Gastroesophageal sphincter (tissue), 4 donors: Measurements from ENCODE around the gene PCP2. TPM values are rescaled to one million over a fixed set of nuclear protein-coding genes. Genes with fewer than 3 reads are reported as not detected.

Source experiments
- ATAC-seq: fragments of 150-250 bp; one replicate; pipeline ENCODE4 v1.9.1; 2016; ENCODE audit warnings: mild to moderate bottlenecking, moderate library complexity
- H3K27ac ChIP-seq, 4 donors: fragments of 200-600 bp; sonication (generic) in 3 of 4; 1 replicate in 3 of 4; 2 replicates in 1 of 4; pipeline ENCODE4 v1.5.1; 2016 to 2019
- H3K27me3 ChIP-seq: fragments of 200-600 bp; sonication (generic); one replicate; pipeline ENCODE4 v1.5.1; 2019
- H3K36me3 ChIP-seq, 2 donors: fragments of 200-600 bp; sonication (generic); one replicate each; pipeline ENCODE4 v1.5.1; 2019; ENCODE audit warnings: control low read depth in 1 of 2
- H3K4me1 ChIP-seq, 3 donors: fragments of 200-600 bp; sonication (generic); 1 replicate in 2 of 3; 2 replicates in 1 of 3; pipeline ENCODE4 v1.5.1; 2016 to 2019; ENCODE audit warnings: control low read depth in 2 of 3
- H3K4me3 ChIP-seq, 2 donors: fragments of 200-600 bp; sonication (generic); one replicate each; pipeline ENCODE4 v1.5.1; 2019; ENCODE audit warnings: mild to moderate bottlenecking in 1 of 2, moderate library complexity in 1 of 2
- H3K9me3 ChIP-seq, 3 donors: fragments of 200-600 bp; sonication (generic); one replicate each; pipeline ENCODE4 v1.5.1; 2017 to 2019; ENCODE audit warnings: control low read depth in 2 of 3
- CTCF ChIP-seq, 4 experiments: fragments of 200-600 bp in 2 of 4; fragments of 450-650 bp in 2 of 4; sonication (generic) in 1 of 4; IDR thresholded peaks; one replicate each; pipeline ENCODE4 v1.5.1; 2017 to 2019; ENCODE audit warnings: antibody characterized with exemption in 4 of 4, mild to moderate bottlenecking in 2 of 4, moderate library complexity in 2 of 4
- EP300 ChIP-seq: sonication (generic); formaldehyde crosslinking; IDR thresholded peaks from one replicate; pipeline ENCODE4 v1.6.1; 2017; ENCODE audit warnings: antibody characterized with exemption, mild to moderate bottlenecking
- POLR2A ChIP-seq, 2 donors: fragments of 450-650 bp; IDR thresholded peaks; one replicate each; pipeline ENCODE4 v1.6.1; 2017; ENCODE audit warnings: antibody characterized with exemption in 2 of 2, mild to moderate bottlenecking in 2 of 2, moderate library complexity in 1 of 2
- POLR2AphosphoS5 ChIP-seq: sonication (generic); formaldehyde crosslinking; IDR thresholded peaks from one replicate; pipeline ENCODE4 v1.6.1; 2017; ENCODE audit warnings: antibody characterized with exemption
- WGBS, 2 donors: methylation state at CpG; one replicate each; pipeline ENCODE4 v1.1.5; 2018; ENCODE audit warnings: low coverage in 1 of 2; 5-methylcytosine and 5-hydroxymethylcytosine counted together
- total RNA-seq, 4 donors: library from RNA; depleted of rRNA; stranded (reverse); fragments of >200 nt; gene quantifications; one replicate each; pipeline ENCODE4 v1.1.0, GENCODE V29; 2016

PCP2 gene
- total RNA-seq, 4 donors from 2014 or later, result not detected

GRCh38 chr19:7676376-7676775 is 42.9 kb upstream of the PCP2 start:
- TF ChIP-seq POLR2AphosphoS5 (no peak), POLR2A (IDR thresholded peaks at IDR 0.05) (no peak), CTCF (IDR thresholded peaks at IDR 0.05) (no peak), EP300 (no peak)
- Histone ChIP-seq H3K4me3 (no peak overlapping the region), H3K27me3 (peaks cover 81% of the 10 kb centered on the region), H3K9me3 (peaks cover 0 to 7% (median 0%) of the 10 kb centered on the region in 3 donors), H3K27ac (no peak overlapping the region), H3K4me1 (peaks cover 0 to 10% (median under 1%) of the 10 kb centered on the region in 3 donors), H3K36me3 (no peaks in the 10 kb centered on the region)
- WGBS, 2 donors, result 0% methylated on average over 1 of the region's 7 CpGs
- no peak for ATAC-seq

- no peak overlapping the region for H3K27ac ChIP-seq
- TF ChIP-seq POLR2AphosphoS5 (no peak), CTCF (IDR thresholded peaks at IDR 0.05) (no peak), EP300 (no peak), POLR2A (IDR thresholded peaks at IDR 0.05) (no peak)
- 36 to 67% methylated on average over 8 to 14 of the region's 21 CpGs for WGBS, 2 donors
- H3K9me3 ChIP-seq, result peaks cover 0 to 7% (median 0%) of the 10 kb centered on the region in 3 donors
- peaks cover 91% of the 10 kb centered on the region for H3K27me3 ChIP-seq
- peak; percentile 89 for ATAC-seq
- H3K4me3 ChIP-seq, result no peak overlapping the region
- H3K36me3 ChIP-seq, result no peaks in the 10 kb centered on the region
- H3K4me1 ChIP-seq, result no peaks in the 10 kb centered on the region
These were observed 40.8 kb upstream of the PCP2 start for GRCh38 chr19:7674010-7675005.

GRCh38 chr19:7672522-7672921 is 39.0 kb upstream of the PCP2 start:
- no peaks in the 10 kb centered on the region for H3K36me3 ChIP-seq
- H3K27ac ChIP-seq, result no peak overlapping the region
- WGBS, 2 donors, result 31 to 80% methylated on average over 1 to 8 of the region's 9 CpGs
- no peak for TF ChIP-seq CTCF (IDR thresholded peaks at IDR 0.05)
- no peak for TF ChIP-seq POLR2A (IDR thresholded peaks at IDR 0.05)
- TF ChIP-seq POLR2AphosphoS5, result no peak
- no peak for TF ChIP-seq EP300
- H3K27me3 ChIP-seq, result peaks cover 88% of the 10 kb centered on the region
- H3K4me1 ChIP-seq, result no peaks in the 10 kb centered on the region
- peaks cover 0 to 7% (median 0%) of the 10 kb centered on the region in 3 donors for H3K9me3 ChIP-seq
- no peak for ATAC-seq
- H3K4me3 ChIP-seq, result no peak overlapping the region

- 18 to 50% methylated on average over 1 to 6 of the region's 9 CpGs for WGBS, 2 donors
- Histone ChIP-seq H3K27me3 (peaks cover 86% of the 10 kb centered on the region), H3K27ac (no peak overlapping the region), H3K9me3 (peaks cover 0 to 7% (median 0%) of the 10 kb centered on the region in 3 donors), H3K4me3 (no peak overlapping the region), H3K4me1 (no peaks in the 10 kb centered on the region), H3K36me3 (no peaks in the 10 kb centered on the region)
- no peak for TF ChIP-seq POLR2A (IDR thresholded peaks at IDR 0.05)
- ATAC-seq, result no peak
These were observed 37.3 kb upstream of the PCP2 start for GRCh38 chr19:7670790-7671189.

- Histone ChIP-seq H3K9me3 (peaks cover 0 to 7% (median 0%) of the 10 kb centered on the region in 3 donors), H3K27ac (no peak overlapping the region), H3K36me3 (no peaks in the 10 kb centered on the region), H3K27me3 (peaks cover 86% of the 10 kb centered on the region), H3K4me1 (no peaks in the 10 kb centered on the region), H3K4me3 (no peak overlapping the region)
- no peak for TF ChIP-seq EP300
- no peak for TF ChIP-seq POLR2A (IDR thresholded peaks at IDR 0.05)
- no peak for TF ChIP-seq POLR2AphosphoS5
- TF ChIP-seq CTCF (IDR thresholded peaks at IDR 0.05), result no peak
- WGBS, 2 donors, result 1% methylated on average over 18 of the region's 43 CpGs; no CpG with 5 or more reads in 1 of the 2 donors
- ATAC-seq, result no peak
These were observed 36.7 kb upstream of the PCP2 start for GRCh38 chr19:7670150-7670783.
